HG03558 (cell line): ENCODE measurements around the gene CNDP1.

Experiments used
- ATAC-seq: cut with Tn5 transposase; IDR thresholded peaks from one replicate; pipeline ENCODE4 v1.9.1; 2021; ENCODE audit warnings: moderate number of reproducible peaks; ENCODE audit not compliant: unreplicated experiment; ENCODE audit errors: extremely low read depth

The CNDP1 gene

GRCh38 chr18:74611765-74612164 is 77.5 kb downstream of the CNDP1 start:
- ATAC-seq: no peak

- ATAC-seq: no peak
These were observed 79.1 kb downstream of the CNDP1 start for GRCh38 chr18:74613381-74613780.

- no peak for ATAC-seq
These were observed 82.2 kb downstream of the CNDP1 start for GRCh38 chr18:74616494-74616893.

- ATAC-seq: no peak
These were observed 83.2 kb downstream of the CNDP1 start for GRCh38 chr18:74617486-74617885.

DNA sequence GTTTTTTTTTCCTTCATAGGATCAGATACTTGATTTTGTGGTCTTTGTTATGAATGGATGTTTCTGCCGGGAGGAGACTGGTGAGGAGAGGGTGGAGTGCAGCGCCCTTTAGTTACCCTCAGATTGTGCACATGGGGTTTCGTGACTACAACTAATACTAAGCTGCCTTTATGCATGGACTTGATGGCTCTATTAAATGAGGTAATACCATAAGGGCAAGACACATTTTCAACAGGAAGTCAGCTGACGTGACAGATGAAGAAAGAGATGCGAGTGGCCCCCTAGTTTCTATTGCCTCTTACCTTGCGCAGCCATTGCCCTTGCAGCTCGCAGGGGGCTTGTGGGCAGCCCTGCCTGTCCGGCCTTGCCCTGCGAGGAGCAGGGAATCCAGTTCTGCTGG is 87.8 kb downstream of the CNDP1 start:
- ATAC-seq: no peak

GRCh38 chr18:74623047-74623816 is 88.9 kb downstream of the CNDP1 start:
- ATAC-seq: no peak

GRCh38 chr18:74624466-74624865 is 90.2 kb downstream of the CNDP1 start:
- no peak for ATAC-seq

- ATAC-seq: no peak
These were observed 90.9 kb downstream of the CNDP1 start for GRCh38 chr18:74625157-74625556.

DNA sequence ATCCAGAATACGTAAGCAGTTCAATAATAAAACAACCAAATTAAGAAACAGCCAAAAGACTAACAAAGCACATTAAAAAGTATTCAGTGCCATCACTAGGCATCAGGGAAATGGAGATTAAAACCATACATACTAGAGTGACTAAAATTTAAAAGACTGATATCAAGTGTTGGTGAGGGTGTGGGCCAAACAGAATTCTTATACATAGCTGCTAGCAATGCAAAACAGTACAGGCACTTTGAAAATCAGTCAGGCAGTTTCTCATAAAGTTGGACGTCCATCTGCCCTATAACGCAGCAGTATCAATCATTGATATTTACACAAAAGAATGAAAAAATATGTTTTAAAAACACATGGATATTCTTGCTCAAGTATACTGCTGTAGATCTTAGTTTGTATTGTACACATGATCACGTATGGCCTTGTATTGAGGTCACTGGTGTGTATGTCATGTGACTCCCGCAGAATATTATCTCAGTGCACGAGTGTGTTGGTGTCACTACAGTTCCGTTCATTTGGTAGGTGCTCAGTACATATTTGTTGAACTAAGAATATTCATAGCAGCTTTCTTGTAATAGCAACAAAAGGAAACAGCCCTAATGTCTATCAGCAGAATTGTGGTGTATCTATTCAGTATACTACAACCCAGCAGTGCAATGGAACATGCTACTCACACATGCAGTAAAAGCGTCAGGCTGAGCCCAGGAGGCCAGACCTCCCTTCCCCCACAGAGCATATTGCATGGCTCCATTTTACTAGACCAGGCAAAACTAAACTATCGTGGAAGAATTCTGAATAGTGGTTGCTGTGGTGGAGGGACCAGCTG is 92.0 kb downstream of the CNDP1 start:
- no peak for ATAC-seq

DNA sequence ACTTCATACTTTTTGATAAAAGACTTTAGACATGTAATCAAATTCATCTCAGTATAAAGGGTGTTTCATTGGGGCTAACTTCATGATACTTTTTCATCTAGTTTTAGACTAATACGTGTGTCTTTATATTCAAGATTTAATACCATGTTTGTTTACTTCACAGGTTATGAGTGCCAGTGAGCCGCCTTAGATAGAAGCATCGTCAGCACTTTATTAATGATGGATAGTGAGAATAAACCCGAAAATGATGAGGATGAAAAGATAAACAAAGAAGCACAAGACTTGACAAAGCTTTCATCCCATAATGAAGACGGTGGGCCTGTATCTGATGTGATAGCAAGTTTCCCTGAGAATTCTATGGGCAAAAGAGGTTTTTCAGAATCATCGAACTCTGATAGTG is 96.5 kb downstream of the CNDP1 start:
- no peak for ATAC-seq

DNA sequence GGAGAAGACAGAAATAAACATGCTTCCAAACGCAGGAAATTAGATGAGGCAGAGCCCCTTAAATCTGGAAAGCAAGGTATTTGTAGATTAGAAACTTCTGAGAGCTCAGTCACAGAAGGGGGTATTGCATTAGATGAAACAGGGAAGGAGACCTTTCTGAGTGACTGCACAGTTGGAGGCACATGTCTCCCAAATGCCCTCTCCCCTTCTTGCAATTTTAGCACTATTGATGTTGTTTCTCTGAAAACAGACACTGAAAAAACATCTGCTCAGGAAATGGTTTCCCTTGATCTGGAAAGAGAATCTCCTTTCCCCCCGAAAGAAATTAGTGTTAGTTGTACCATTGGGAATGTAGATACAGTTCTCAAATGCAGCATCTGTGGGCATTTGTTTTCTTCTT is 96.9 kb downstream of the CNDP1 start:
- ATAC-seq: no peak

DNA sequence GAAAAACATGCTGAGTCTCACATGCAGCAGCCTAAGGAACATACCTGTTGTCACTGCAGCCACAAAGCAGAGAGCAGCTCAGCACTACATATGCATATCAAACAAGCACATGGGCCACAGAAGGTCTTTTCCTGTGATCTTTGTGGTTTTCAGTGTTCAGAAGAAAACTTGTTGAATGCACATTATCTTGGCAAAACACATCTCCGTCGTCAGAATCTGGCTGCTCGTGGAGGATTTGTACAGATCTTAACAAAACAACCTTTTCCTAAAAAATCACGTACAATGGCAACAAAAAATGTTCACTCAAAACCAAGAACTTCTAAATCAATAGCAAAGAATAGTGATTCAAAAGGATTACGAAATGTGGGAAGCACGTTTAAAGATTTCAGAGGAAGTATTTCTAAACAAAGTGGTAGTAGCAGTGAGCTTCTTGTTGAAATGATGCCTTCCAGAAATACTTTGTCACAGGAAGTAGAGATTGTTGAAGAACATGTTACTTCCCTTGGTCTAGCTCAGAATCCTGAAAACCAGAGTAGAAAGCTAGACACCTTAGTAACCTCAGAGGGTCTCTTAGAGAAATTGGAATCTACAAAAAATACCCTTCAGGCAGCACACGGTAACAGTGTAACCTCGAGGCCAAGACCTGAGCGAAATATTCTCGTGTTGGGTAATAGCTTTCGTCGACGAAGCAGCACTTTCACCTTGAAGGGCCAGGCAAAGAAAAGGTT is 97.5 kb downstream of the CNDP1 start:
- ATAC-seq: no peak

GRCh38 chr18:74632351-74632679 is 98.0 kb downstream of the CNDP1 start:
- ATAC-seq: no peak

GRCh38 chr18:74632856-74633255 is 98.6 kb downstream of the CNDP1 start:
- no peak for ATAC-seq

GRCh38 chr18:74633652-74634352 is 99.5 kb downstream of the CNDP1 start:
- no peak for ATAC-seq

DNA sequence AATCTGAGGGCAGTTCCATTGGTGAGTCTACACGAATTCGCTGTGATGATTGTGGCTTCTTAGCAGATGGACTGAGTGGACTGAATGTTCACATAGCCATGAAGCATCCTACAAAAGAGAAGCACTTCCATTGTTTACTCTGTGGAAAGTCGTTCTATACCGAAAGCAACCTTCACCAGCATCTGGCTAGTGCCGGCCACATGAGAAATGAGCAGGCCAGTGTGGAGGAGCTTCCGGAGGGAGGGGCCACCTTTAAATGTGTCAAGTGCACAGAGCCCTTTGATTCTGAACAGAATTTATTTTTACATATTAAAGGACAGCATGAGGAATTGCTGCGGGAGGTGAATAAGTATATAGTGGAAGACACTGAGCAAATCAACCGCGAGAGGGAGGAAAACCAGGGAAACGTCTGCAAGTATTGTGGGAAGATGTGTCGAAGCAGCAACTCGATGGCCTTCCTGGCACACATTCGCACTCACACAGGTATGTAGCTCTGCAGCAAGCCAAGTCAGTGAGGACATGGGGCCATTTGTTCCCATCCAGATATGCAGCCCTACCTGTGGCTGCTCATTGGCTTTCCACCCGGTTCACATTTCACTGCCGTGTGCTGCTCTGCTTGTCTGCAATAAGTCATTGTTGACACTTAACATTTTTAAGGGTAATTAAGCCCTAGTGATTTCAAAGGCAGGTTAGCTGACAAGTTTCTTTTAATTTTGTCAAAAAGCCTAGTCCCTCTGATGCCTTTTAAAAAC is 101.1 kb downstream of the CNDP1 start:
- ATAC-seq: no peak
